Measurements from ENCODE around the gene CKB.

- TF ChIP-seq GATA2 (IDR thresholded peaks at IDR 0.05; ENCODE audit: low read depth, low read length) (no peak), GATA3 (IDR thresholded peaks at IDR 0.05; ENCODE audit: low read depth, low read length) (no peak)
Measured at GRCh38 chr14:103517721-103518421, 4.8 kb downstream of the CKB start.
